HepG2 (cell line): Measurements from ENCODE around the gene NSD1. TPM values are rescaled to one million over a fixed set of nuclear protein-coding genes. Genes with fewer than 3 reads are reported as not detected.

Source experiments
- AHR ChIP-seq: IDR thresholded peaks from 2 replicates; pipeline ENCODE4 v1.6.1; 2018; ENCODE audit warnings: missing genetic modification reagents, missing compliant biosample characterization
- BORCS8-MEF2B ChIP-seq: sonication (generic); formaldehyde crosslinking; IDR thresholded peaks from 2 replicates; pipeline ENCODE4 v1.8.0; 2022; ENCODE audit warnings: mild to moderate bottlenecking, missing genetic modification reagents
- CCDC6 ChIP-seq: sonication (generic); formaldehyde crosslinking; IDR thresholded peaks from 2 replicates; pipeline ENCODE4 v1.8.1; 2022; ENCODE audit warnings: mild to moderate bottlenecking, missing genetic modification reagents, moderate library complexity
- CEBPG ChIP-seq: IDR thresholded peaks from 2 replicates; pipeline ENCODE4 v1.6.1; 2016
- EZH2 ChIP-seq: conservative IDR thresholded peaks from 2 replicates; pipeline ENCODE4 v1.6.1; 2012; ENCODE audit warnings: mild to moderate bottlenecking, low read depth, low read length, moderate library complexity
- HNRNPL ChIP-seq: fragments of 200-400 bp; formaldehyde crosslinking; IDR thresholded peaks from 2 replicates; pipeline ENCODE4 v1.6.1; 2017; ENCODE audit warnings: mild to moderate bottlenecking, low read depth, low read length
- HOXA3 ChIP-seq: sonication (generic); formaldehyde crosslinking; IDR thresholded peaks from 2 replicates; pipeline ENCODE4 v1.5.0; 2020; ENCODE audit warnings: missing genetic modification reagents
- MIER2 ChIP-seq: IDR thresholded peaks from 2 replicates; pipeline ENCODE4 v1.6.1; 2016; ENCODE audit warnings: missing biosample characterization, missing genetic modification reagents
- MXI1 ChIP-seq: IDR thresholded peaks from 3 replicates; pipeline ENCODE4 v1.6.1; 2012; ENCODE audit warnings: low read depth, low read length, inconsistent platforms, borderline replicate concordance
- NFE2L1 ChIP-seq: sonication (generic); formaldehyde crosslinking; IDR thresholded peaks from 2 replicates; pipeline ENCODE4 v1.4.0; 2020; ENCODE audit warnings: missing genetic modification reagents, mild to moderate bottlenecking, borderline replicate concordance
- NKX3-1 ChIP-seq: sonication (generic); formaldehyde crosslinking; IDR thresholded peaks from 2 replicates; pipeline ENCODE4 v1.5.0; 2020; ENCODE audit warnings: missing genetic modification reagents
- NR3C1 ChIP-seq: sonication (generic); formaldehyde crosslinking; IDR thresholded peaks from 2 replicates; pipeline ENCODE4 v1.4.0; 2020; ENCODE audit warnings: missing genetic modification reagents
- POLR2A ChIP-seq, 2 experiments: IDR thresholded peaks; 2 replicates each; pipeline ENCODE4 v1.6.1; 2011; ENCODE audit warnings: low read depth in 2 of 2, low read length in 2 of 2, mild to moderate bottlenecking in 1 of 2, moderate library complexity in 1 of 2; ENCODE audit not compliant: insufficient read depth in 1 of 2
- SALL1 ChIP-seq: sonication (generic); formaldehyde crosslinking; IDR thresholded peaks from 2 replicates; pipeline ENCODE4 v1.8.0; 2022; ENCODE audit warnings: mild to moderate bottlenecking, missing genetic modification reagents
- TCF7L2 ChIP-seq: IDR thresholded peaks from 2 replicates; pipeline ENCODE4 v1.6.1; 2011; ENCODE audit warnings: mild to moderate bottlenecking, low read depth, low read length, moderate library complexity
- ZNF253 ChIP-seq: sonication (generic); formaldehyde crosslinking; IDR thresholded peaks from 2 replicates; pipeline ENCODE4 v1.8.0; 2022; ENCODE audit warnings: mild to moderate bottlenecking, missing genetic modification reagents, borderline replicate concordance
- ZNF354B ChIP-seq: sonication (generic); formaldehyde crosslinking; IDR thresholded peaks from 2 replicates; pipeline ENCODE4 v1.8.0; 2022; ENCODE audit warnings: mild to moderate bottlenecking, missing genetic modification reagents
- ZNF441 ChIP-seq: sonication (generic); formaldehyde crosslinking; IDR thresholded peaks from 2 replicates; pipeline ENCODE4 v1.7.0; 2021; ENCODE audit warnings: missing genetic modification reagents, borderline replicate concordance
- polyA plus RNA-seq, 8 experiments: library from polyadenylated mRNA; depleted of rRNA in 3 of 8; stranded (reverse) in 7 of 8; unstranded in 1 of 8; fragments of >200 nt; fragmentation: Illumina TruSeq in 4 of 8; extraction: Trizol in 4 of 8; gene quantifications; 2 replicates each; pipeline versions ENCODE4 v1.2.1 to v1.2.3, GENCODE V29; 2011 to 2016; ENCODE audit warnings: low read depth in 4 of 8, missing spikeins in 1 of 8, mixed read lengths in 1 of 8; ENCODE audit not compliant: insufficient read depth in 1 of 8
- total RNA-seq, 5 experiments: library from RNA; depleted of rRNA; stranded (reverse); fragments of >200 nt; fragmentation: Illumina TruSeq; extraction: Trizol; gene quantifications; 2 replicates each; pipeline ENCODE4 v1.2.3, GENCODE V29; 2016; ENCODE audit warnings: low read depth in 1 of 5
- TF ChIP-seq, protein P1 (sequence below): sonication (generic); formaldehyde crosslinking; IDR thresholded peaks from 2 replicates; pipeline ENCODE4 v1.4.0; 2020; ENCODE audit warnings: mild to moderate bottlenecking, missing genetic modification reagents
- TF ChIP-seq, protein P2 (sequence below): IDR thresholded peaks from 2 replicates; pipeline ENCODE4 v1.6.1; 2012; ENCODE audit warnings: low read depth, low read length, improper control_type of control experiment
- TF ChIP-seq, protein P3 (sequence below): sonication (generic); formaldehyde crosslinking; IDR thresholded peaks from 2 replicates; pipeline ENCODE4 v1.8.0; 2022; ENCODE audit warnings: mild to moderate bottlenecking, missing genetic modification reagents, moderate library complexity
- TF ChIP-seq, protein P4 (sequence below): sonication (generic); formaldehyde crosslinking; conservative IDR thresholded peaks from 2 replicates; pipeline ENCODE4 v1.4.0; 2020; ENCODE audit warnings: missing genetic modification reagents
- TF ChIP-seq, protein P5 (sequence below): IDR thresholded peaks from 2 replicates; pipeline ENCODE4 v1.6.1; 2012; ENCODE audit warnings: low read length, improper control_type of control experiment

The NSD1 gene
- total and polyA plus RNA-seq, 2 of the 13 experiments (the other 11 are each of a cell fraction or from before 2014, with no cell fraction given), result 0.01 to 0.09 TPM

DNA sequence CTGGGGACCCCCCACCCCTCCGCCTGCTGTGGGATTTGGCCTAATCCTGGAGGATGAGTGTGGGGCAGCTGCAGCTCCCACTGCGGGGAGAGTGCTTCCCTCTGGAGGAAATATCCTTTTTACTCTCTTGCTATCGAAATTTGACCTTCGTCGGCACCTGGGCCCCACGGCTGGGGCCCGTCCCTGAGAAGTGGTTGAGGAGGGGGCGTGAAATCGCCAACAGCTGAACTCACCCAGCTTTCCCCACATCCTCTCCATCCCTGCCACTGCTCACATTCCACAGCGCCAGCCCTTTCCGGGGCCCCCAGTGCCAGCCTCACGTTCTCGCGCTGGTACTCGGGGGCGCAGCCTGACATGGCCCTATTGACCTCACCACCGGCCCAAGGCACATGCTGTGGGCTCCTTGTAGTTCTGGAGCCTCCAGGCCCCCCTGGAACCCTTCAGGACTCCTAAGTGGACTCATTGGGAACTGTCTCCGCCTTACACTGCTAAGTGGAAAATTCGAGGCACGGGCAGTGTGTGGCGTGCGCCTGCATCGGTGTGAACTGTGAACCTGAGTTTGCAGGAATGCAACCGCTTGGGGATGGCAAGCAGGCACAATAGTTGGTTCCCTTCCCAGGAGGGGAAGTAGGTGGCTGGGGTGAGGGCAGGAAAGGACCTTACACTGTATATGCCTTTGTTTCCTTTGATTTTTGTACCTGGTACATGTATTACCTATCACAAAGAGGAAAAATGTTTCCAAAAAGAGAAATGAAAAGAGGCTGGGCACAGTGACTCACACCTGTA lies 27.7 kb upstream of the NSD1 start (continued):
- TF ChIP-seq, protein P1, sequence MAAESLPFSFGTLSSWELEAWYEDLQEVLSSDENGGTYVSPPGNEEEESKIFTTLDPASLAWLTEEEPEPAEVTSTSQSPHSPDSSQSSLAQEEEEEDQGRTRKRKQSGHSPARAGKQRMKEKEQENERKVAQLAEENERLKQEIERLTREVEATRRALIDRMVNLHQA (CRISPR knock-in tag), result no peak
- TF ChIP-seq, protein P2, sequence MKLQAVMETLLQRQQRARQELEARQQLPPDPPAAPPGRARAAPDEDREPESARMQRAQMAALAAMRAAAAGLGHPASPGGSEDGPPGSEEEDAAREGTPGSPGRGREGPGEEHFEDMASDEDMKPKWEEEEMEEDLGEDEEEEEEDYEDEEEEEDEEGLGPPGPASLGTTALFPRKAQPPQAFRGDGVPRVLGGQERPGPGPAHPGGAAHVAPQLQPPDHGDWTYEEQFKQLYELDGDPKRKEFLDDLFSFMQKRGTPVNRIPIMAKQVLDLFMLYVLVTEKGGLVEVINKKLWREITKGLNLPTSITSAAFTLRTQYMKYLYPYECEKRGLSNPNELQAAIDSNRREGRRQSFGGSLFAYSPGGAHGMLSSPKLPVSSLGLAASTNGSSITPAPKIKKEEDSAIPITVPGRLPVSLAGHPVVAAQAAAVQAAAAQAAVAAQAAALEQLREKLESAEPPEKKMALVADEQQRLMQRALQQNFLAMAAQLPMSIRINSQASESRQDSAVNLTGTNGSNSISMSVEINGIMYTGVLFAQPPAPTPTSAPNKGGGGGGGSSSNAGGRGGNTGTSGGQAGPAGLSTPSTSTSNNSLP, result no peak
- 0 out of 2 replicates have a peak, but pooled peaks have one; percentile 28 for TF ChIP-seq NKX3-1 (CRISPR knock-in tag)
- TF ChIP-seq, protein P3, sequence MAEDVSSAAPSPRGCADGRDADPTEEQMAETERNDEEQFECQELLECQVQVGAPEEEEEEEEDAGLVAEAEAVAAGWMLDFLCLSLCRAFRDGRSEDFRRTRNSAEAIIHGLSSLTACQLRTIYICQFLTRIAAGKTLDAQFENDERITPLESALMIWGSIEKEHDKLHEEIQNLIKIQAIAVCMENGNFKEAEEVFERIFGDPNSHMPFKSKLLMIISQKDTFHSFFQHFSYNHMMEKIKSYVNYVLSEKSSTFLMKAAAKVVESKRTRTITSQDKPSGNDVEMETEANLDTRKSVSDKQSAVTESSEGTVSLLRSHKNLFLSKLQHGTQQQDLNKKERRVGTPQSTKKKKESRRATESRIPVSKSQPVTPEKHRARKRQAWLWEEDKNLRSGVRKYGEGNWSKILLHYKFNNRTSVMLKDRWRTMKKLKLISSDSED (CRISPR knock-in tag), result no peak
- TF ChIP-seq SALL1, result no peak; the same call in 1 of the 2 replicates
- no peak for TF ChIP-seq MXI1
- no peak for TF ChIP-seq ZNF253 (CRISPR knock-in tag)
- peak; percentile 95 for TF ChIP-seq HNRNPL
- TF ChIP-seq EZH2, result no peak
- TF ChIP-seq AHR (CRISPR knock-in tag), result no peak
- TF ChIP-seq BORCS8-MEF2B, result 0 out of 2 replicates have a peak, but pooled peaks have one; percentile 62
- peak; percentile 26; the same call in 1 of the 2 replicates for TF ChIP-seq CEBPG (CRISPR knock-in tag)
- no peak for TF ChIP-seq ZNF441
- no peak for TF ChIP-seq CCDC6 (CRISPR knock-in tag)
- peak; percentile 71 for TF ChIP-seq HOXA3 (CRISPR knock-in tag)
- TF ChIP-seq, protein P4, sequence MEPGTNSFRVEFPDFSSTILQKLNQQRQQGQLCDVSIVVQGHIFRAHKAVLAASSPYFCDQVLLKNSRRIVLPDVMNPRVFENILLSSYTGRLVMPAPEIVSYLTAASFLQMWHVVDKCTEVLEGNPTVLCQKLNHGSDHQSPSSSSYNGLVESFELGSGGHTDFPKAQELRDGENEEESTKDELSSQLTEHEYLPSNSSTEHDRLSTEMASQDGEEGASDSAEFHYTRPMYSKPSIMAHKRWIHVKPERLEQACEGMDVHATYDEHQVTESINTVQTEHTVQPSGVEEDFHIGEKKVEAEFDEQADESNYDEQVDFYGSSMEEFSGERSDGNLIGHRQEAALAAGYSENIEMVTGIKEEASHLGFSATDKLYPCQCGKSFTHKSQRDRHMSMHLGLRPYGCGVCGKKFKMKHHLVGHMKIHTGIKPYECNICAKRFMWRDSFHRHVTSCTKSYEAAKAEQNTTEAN (CRISPR knock-in tag), result 0 out of 2 replicates have a peak, but pooled peaks have one; percentile 44
- no peak for TF ChIP-seq MIER2 (CRISPR knock-in tag)
- no peak for TF ChIP-seq ZNF354B (CRISPR knock-in tag)
- TF ChIP-seq NR3C1 (CRISPR knock-in tag), result no peak
- peak in 1 of 2 experiments; percentile 56; a peak in 2 of 4 replicates for TF ChIP-seq POLR2A (IDR thresholded peaks at IDR 0.05; ENCODE audit: insufficient read depth in 1 of 2, low read depth in 2 of 2, low read length in 2 of 2)
- TF ChIP-seq TCF7L2, result no peak
- no peak for TF ChIP-seq NFE2L1
- TF ChIP-seq, protein P5, sequence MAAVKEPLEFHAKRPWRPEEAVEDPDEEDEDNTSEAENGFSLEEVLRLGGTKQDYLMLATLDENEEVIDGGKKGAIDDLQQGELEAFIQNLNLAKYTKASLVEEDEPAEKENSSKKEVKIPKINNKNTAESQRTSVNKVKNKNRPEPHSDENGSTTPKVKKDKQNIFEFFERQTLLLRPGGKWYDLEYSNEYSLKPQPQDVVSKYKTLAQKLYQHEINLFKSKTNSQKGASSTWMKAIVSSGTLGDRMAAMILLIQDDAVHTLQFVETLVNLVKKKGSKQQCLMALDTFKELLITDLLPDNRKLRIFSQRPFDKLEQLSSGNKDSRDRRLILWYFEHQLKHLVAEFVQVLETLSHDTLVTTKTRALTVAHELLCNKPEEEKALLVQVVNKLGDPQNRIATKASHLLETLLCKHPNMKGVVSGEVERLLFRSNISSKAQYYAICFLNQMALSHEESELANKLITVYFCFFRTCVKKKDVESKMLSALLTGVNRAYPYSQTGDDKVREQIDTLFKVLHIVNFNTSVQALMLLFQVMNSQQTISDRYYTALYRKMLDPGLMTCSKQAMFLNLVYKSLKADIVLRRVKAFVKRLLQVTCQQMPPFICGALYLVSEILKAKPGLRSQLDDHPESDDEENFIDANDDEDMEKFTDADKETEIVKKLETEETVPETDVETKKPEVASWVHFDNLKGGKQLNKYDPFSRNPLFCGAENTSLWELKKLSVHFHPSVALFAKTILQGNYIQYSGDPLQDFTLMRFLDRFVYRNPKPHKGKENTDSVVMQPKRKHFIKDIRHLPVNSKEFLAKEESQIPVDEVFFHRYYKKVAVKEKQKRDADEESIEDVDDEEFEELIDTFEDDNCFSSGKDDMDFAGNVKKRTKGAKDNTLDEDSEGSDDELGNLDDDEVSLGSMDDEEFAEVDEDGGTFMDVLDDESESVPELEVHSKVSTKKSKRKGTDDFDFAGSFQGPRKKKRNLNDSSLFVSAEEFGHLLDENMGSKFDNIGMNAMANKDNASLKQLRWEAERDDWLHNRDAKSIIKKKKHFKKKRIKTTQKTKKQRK, result no peak
